Muscle of back (tissue), 11 donors: ENCODE results near the gene NOTCH1. TPM values are rescaled to one million over a fixed set of nuclear protein-coding genes. Genes with fewer than 3 reads are reported as not detected.

Experiments used
- DNase-seq, 3 donors: peaks; one replicate each; pipeline versions ENCODE4 v3.0.0 to v3.0.0-alpha.2; 2013
- polyA plus RNA-seq, 10 donors: library from polyadenylated mRNA; unstranded; fragments of 120-200 nt; gene quantifications; one replicate each; pipeline ENCODE4 v1.2.1, GENCODE V29; 2013; ENCODE audit not compliant: insufficient read length in 10 of 10

The NOTCH1 gene
- polyA plus RNA-seq, 10 donors: 16.5 to 34.7 (median 21.4) TPM

DNA sequence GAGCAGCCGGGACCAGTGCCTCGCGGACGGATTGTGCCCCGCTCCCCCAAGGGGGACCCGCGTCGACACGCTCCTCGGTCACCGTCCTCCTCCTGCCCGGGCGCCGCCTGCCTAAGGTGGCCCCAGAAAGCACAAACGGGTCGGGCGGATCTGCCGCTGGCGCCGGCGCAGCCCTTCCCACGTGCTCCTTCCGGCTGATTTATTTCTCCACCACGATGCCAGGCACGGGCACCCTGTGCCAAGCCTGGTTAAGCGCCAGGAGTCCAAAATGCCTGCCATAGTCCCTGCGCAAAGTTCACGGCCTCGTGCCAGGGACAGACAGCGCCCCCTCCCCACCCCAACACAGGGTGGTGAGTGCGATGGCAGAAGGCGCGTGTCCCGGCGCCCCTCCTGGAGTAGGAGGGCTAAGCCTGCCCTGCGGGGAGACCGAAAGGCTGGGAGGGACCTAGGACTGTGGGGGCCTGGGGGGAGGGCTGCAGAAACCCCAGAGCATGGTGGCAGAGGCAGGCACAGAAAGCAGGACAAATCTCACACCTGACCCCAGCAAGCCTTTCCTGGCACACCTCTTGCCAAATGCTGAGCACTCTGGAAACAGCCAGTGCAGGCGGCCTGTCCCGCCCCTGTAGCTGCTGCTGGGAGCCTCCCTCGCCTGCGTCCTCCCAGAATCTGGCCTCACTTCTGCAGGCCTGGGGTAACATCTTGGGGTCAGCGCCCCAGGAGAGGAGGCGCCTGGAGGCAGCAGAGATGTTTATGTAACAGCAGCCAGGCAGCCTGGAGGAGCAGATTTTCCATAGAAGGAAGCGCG is 1.1 kb upstream of the NOTCH1 start:
- DNase-seq: peak in 2 of 3 donors; percentile 47 to 84

DNA sequence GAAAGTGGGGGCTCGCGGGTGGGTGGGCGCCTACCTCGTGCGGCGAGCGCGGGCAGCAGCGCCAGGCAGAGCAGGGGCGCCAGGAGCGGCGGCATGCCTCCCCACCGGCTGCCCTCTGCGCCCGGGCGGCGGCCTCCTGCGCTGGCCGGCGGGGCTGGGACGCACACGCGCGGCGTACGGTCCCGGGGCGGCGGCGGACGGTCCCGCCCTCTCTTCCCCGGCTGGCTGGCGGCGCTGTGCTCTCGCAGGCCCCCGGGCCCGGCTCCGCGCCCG is 220 bp downstream of the NOTCH1 start:
- DNase-seq: no peak

DNA sequence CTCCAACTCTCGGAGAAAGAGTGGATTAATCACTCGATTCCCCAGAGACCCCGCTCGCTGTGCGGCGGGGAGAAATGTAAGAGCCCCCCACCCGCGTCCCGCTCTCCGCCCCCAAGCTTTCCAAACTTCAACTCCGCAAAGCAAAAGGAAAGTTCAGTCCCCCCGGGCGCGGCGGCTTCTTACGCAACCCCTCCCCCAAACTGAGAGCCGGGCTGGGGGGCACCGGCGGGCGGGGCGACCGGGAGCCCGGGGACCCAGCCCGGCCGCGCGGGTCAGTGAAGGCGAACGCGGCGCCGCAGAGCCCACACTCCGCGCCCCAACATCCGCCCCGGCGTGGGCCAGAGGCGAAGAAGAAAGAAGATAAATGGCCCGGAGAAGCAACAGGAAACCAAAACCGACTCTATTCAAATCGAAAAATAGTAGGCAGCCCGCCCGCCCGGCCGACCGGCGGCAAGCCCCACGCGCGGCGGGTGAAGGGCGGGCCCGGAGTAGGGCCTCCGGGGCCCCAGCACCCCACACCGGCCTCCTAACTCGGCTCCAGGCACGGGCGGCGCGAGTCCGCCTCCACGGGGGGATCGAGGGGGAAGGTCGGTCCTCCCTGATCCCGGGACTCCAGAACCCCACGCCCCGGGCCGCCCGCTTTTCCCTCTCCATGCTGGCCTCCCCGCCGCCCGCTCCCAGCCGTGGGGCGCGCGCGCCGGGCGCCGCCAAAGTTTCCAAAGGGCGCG is 720 bp downstream of the NOTCH1 start:
- DNase-seq: peak in 1 of 3 donors; percentile 77

DNA sequence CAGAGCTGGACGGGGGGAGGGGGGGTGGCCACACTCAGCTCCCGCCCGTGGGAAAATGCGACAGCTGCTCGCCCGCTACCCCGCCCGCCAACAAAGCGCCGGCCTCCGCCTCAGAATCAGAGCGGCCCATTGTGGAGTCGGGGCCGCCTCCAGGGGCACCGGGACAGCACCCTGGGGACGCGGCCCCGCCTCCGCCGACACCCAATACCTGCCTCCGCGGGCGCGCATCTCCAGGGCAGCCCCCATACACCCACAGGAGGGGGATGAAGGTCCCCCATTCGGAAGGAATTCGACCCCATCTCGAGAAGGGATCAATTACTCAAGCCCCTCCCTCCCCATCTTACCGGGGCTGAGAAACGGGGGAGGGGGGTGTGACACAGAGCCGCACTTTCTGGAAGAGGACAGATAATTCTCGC is 1.3 kb downstream of the NOTCH1 start:
- DNase-seq: peak in 1 of 3 donors; percentile 82

DNA sequence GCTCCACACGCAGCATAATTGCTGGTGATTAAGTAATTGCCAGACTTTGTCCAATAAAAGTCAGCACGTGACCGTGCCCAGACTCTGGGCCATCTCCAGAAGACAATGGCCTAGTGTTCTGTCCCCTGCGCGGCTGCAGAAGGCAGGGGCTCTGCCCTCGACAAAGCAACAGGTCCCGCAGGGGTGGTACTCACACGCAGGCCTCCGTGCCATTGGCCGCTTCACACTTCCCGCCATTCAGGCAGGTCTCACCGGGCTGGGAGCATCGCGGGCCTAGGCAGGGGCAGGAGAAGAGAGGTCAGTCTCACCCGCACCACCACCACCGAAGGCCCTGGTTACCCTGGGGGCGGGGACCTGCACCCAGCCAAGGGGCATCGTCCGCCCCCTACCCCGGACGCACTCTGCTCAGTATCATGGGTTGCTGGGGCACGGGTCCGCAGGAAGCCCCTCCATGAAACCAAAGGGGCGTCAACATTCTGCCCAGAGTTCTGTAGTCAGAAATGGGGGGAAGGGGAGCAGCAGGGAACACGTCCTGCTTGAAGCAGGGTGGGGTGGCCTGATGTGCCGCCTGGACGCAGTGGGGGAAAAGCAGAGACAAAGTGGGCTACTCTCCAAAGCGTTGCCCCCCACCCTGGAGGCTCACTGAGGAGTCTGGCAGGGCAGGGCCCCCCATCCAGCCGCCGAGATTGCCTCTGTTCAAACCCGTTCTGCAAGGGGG is 1.9 kb downstream of the NOTCH1 start:
- peak in 1 of 3 donors; percentile 48 for DNase-seq

DNA sequence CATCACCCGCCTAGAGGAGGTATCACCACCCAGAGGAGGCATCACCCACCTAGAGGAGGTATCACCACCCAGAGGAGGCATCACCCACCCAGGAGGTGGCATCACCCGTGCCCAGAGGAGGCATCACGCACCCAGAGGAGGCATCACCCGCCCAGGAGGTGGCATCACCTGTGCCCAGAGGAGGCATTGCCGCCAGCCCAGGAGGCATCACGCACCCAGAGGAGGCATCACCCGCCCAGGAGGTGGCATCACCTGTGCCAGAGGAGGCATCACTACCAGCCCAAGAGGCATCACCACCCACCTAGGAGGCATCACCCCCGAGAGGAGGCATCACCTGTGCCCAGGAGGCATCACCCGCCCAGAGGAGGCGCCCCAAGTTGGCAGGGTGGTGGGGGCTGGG is 2.6 kb downstream of the NOTCH1 start:
- DNase-seq: no peak

DNA sequence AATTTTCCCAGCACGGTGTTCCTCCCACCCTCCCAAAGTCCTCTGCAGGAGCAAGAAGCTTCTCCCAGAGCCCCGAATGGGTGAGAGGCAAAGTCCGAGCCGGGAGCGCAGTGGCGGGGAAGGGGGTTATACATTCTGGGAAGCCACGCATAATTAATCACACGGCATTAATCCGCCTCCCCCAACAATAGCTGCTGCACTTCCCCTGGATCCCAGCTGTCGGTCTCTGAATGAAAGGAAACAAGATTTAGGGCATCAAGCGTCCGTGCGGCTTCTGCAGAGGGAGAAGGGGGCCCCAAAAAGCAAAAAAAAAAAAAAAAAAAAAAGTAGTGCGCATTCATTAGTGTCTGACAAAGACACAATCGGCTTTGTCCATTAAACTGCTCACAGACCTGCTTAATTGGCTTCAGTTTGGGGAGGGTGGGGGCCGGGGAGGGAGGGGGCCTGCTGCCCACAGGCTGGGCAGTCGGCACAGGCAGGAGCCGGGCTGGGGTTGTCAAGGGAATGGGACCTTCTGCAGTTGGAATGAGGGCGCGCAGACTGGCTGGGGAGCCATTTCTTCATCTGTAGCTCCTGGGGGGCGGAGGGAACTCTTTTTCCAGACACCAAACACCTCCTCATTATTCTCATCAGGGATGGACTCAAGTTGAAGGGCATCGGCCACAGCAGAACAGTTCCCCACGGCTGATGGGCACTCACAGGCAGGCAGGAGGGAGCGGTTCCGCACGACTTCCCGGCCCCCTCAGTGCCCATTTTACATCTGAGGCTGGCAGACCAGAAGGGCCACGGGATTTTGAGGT is 3.4 kb downstream of the NOTCH1 start:
- DNase-seq: no peak

DNA sequence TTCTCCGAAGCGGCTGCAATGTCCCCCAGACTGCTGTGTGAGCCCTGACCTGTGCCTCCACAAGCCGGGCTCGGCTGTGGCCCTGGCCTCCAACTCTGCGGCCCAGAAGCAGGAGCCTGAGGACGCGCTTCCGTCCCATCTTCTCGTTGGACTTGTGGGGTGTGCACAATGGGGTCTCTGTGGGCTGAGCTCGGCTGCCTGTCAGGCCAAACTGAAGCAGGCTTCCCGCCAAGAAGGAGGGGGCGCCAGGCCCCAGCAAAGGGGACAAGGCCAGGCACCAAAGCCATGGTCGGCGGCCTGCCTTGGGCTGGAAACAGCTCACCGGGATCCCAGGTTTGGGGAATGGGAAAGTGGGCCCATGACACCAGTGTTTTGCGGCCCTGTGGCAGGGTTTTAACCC is 4.1 kb downstream of the NOTCH1 start:
- DNase-seq: no peak

DNA sequence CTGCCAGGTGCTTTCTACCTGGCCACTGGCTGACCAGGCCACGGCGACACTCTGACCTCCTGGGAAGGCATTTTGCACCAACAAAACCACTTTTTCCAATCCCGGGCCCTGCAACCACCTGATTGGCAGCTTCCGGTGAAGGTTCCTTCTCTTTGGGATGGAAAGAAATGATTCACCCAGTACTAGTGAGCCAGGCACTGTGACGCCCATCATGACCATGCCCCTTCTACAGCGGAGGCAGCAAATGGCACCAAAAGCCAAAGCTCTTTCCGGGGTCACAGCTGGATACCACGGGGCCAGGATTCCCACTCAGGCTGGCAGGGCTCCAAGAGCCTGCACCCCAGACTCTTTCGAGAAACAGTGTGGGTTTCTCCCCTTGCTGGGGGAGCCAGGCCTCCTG is 4.7 kb downstream of the NOTCH1 start:
- no peak for DNase-seq

DNA sequence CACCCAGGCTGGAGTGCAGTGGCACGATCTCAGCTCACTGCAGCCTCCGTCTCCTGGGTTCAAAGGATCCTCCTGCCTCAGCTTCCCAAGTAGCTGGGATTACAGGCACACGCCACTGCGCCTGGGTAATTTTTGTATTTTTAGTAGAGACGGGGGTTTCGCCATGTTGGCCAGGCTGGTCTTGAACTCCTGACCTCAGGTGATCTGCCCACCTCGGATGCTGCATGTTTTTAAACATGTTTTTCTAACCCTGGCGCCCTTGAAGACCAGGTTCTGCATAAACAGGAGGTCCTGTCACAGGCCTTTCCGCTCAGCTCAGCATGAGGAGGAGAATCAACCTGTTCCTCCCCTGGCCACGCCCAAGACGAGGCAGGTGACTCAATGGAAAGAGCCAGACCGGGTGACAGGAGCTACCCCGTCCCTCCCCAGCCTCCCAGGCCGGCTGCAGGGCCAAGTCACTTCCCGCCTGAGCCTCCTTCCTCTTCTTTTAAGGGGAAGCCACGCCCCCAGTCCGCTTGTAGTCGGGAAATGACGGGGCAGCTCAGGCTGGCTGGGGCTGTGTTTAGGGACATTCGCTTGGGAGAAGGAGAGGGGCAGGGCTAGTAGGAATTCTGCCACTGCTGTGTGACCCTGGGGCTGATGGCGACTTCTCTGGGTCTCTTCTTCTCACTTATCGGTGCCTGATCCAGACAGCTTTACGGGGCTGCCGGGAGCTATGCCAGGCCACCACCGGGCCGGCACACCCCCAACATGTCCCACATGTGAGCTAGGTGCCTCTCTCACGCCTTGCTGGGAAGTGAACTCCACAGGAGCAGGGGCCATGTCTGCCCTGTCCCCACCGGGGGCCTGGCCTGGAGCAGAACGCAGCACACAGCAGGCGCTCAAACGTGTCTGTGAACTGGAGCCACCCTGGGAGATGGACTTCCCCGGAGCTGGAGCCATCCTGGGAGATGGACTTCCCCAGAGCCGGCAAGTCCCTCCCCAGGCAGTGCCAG is 6.1 kb downstream of the NOTCH1 start:
- peak in 2 of 3 donors; percentile 64 to 81 for DNase-seq

DNA sequence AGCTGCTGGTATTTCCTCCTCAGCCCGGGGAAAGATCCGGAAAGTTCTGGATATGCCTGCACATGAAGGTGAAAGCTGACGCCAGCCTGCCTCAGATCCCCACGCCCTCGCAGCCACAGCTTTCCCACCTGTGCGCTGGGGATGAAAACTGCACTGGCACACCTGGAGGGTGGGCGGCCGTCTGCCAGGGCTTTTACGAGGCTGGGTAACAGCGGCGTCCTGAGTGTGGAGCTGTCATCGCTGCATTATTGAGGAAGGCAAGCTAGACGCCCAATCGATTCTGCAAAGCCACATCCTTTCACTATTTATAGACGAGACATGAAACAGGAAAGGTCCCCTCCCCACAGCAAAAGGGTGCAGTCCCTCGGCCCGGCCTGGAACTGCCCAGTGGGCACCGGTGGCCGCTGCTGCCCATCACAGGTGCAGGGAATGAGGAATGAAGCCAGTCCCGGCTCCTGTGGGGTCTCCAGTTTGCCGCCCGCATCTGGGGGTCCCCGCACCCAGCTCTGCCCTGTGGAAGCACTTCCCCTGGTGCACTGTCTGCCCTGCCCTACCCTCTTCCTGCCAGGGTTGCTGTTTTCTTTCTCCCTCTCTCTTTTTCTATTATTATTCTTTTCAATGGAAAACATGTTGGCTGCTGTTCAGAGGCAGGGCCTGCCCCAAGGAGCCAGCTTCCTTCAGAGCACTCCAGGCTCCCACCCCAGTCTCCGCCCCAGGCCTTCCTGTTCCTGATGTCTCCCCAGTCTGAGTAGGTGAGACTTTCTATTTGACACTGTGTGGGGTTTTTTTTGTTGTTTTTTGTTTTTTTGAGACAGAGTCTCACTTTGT is 7.0 kb downstream of the NOTCH1 start:
- no peak for DNase-seq

DNA sequence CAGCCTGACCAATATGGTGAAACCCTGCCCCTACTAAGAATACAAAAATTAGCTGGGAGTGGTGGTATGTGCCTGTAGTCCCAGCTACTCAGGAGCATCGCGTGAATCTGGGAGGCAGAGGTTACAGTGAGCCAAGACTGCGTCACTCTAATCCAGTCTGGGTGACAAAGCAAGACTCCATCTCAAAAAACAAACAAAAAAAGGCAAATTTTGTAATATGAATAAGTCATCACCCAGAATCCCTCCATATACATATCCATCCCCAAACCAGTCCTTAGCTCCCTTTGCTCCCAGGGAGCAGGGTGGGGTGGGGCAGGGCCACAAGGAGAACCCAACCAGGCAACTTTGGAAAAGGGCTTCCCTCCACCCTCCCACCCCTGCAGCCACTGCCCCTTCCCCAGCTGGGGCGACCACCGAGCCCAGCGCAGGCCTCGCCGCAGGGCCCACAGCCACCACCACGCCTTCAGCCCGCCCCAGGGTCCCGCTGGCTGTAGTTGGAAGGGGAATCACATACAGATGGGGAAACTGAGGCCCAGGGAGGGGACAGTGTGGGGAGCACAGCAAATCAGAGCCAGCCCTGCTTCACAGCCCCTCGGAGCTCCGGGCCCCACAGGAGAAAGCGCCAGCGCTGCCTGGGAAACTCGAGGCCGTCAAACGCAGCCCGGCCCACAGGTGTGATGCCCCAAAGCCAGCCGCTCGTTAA is 7.8 kb downstream of the NOTCH1 start:
- DNase-seq: no peak

DNA sequence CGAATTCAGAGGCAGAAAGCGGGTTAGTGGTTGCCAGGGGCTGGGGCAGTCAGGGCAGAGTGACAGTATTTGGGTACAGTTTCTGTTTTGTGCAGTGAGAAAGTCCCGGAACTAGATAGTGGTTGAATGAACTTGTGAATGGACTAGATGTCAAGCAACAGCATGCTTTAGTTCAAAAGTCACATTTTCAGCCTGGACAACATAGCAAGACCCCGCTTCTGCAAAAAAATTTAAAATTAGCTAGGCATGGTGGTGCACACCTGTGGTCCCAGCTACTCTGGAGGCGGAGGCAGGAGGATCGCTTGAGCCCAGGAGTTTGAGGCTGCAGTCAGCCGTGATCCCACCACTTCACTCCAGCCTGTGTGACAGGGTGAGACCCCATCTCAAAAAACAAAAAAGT is 8.4 kb downstream of the NOTCH1 start:
- no peak for DNase-seq

DNA sequence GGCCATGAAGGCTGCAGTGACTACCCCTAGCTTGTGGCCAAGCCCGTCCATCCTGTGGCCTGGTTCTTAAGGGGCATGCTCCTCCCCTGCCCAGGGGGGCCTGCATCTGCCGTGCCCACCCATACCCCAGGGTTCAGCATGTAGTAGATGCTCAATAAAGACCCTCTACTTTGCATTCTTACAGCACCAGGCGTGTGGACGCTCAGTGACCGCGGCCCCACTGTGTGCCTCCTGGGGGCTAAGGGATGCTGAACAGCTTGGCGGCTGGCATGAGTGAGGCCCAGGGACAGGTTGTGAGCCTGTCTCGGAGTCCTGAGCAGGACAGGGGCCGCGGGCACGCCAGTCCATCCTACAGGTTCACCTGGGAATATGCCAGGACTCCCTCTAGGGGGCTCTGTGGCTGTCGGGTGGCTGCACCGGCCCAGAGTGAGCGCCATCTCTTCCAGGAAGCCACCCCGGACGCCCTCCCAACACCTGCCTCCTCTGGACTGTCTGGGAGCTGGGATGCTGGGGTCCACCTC is 9.1 kb downstream of the NOTCH1 start:
- no peak for DNase-seq

DNA sequence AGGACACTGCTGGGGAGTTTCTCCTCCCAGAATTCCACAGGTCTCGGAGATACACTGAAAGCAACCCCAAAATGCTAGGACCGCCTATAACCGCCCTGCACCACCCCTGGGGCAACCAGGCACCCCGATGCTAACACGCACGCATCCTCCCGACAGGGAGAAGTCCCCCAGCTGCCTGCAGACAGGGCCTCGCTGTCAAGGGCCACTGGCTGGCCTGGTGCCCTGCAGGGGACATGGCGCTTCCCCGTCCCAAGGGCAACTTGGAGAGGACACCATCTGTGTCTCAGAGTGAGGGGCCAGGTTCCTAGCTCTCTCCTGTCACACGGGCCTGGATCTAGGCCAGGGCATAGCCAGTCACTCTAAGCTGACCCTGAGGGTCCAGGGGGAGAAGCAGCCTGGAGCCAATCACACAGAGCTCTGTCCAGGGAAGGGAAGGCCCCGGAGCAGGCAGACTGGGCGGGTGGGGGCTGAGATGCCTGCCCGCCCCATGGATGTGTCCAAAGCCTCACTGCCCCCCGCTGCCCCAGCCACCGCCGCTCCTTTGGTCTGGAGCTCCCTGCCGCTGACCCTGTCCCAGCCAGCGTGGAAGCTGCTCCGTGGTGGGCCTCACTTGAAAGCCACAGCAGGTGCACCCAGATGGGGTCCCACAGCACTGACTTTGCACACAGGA is 9.7 kb downstream of the NOTCH1 start:
- DNase-seq: no peak

DNA sequence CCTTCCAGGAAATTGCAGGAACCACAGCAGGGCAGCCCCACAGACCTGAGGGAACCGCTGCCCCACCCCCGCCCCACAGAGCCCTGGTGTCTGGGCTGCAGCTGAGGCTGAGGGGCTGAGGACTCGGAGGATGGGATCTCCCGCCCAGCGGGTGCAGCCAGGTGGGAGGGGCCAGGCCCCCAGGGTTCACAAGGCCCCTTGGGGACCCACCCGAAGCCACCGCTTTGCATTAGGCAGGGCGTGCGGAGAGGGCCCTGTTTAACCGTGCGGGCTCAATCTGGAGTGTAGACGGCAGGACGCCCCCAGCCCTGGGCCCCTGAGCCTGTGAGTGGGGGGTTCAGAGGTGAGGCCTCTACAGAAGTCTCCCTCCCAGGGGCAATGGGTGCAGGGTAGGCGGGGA is 10.8 kb downstream of the NOTCH1 start:
- DNase-seq: no peak

DNA sequence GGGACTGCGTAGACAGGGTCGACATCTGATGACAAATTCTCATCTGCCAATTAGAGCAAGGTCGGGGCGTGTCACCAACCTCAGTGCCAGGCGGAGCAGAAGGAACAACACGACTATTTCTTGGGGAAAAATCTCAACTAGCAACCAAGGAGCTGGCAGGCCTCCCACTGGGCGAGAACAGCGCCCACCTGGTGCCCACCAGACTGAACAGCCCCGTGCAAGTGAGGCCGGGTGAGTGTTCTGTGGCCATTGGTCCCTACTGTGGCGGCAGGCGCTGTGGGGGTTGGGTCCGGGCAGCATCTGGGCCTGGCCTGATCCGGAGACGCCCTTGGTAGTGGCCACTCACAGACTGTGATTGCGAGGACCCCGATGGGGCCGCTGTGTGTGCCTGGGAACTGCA is 11.5 kb downstream of the NOTCH1 start:
- no peak for DNase-seq

DNA sequence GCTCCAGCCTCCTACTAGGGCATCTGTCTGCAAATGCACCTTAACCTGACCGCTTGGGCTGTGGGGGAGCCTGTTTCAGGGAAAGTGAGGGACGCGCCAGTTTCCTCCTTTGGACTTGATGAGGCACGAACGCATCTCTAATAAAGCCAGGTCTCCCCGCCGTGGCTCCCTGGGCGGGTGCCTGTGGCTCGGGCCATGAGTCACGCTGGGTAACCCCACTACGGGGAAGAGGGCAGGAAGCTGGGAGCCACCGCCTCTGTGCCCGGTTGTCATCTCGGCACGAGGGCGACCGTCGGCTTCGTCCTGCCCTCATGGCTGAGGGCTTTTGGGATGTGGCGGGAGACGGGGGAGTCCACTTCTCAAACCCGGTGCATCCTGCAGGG is 12.1 kb downstream of the NOTCH1 start:
- DNase-seq: no peak
